Activated CD4-positive, alpha-beta T cell treated with anti-CD3 and anti-CD28 coated beads, Interleukin-2, Interleukin-4, amounts not matched to agents 100 ng/mL and 50 ng/mL, durations not matched to agents 16 hours and 8 hours (primary cell): Measurements from ENCODE around the gene MICU1.

Experiments used
- DNase-seq: peaks from one replicate; pipeline ENCODE4 v3.0.0-alpha.2; 2020; ENCODE audit warnings: low spot score

Gene MICU1

DNA sequence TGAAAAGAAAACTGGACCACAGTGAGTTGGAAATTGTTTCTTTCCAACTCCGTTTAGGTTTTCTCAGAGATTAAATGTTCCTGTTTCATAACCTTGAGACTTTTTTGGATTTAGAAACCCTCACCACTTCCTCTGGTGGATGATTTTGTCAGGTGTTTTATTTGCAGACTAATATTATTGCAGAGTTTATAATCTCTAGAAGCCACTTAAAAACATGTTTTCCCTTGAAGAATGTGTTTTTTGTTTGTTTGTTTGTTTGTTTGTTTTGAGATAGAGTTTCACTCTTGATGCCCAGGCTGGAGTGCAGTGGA, 520 bp upstream of the MICU1 start:
- no peak for DNase-seq

DNA sequence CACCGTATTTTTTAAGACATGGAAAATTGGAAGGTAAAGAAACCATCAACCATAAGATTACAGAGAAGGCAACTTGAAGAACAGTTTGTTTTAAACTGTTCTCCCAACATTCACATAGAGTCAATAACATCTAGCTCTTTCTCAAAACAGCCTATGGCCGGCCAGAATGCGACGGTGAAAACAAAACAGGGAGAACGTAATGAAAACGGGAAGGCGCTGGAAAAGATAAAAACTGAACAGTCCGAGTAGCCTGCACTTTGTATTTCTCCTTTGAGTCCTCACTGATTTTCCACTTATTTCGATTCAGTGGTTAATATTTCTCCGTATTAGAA, 637 bp downstream of the MICU1 start:
- no peak for DNase-seq

DNA sequence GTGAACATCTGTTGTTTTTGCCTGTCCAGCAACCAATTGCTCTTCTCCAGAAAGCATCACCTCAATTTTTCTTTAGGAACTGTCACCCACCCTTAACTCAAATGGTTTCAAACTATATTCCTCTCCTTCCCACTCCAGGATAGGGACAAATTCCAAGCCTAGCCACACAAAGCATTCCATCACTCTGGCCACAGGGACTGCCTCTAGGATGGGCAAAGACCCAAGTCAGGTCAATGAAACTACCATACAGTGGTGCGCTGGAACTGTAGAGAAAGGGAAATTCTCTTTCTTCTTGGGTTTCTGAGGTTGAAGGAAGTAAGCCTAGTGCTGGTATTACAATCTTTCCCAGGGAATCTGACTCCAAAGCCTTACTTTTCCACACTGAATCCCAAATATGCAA, 3.6 kb downstream of the MICU1 start:
- no peak for DNase-seq

DNA sequence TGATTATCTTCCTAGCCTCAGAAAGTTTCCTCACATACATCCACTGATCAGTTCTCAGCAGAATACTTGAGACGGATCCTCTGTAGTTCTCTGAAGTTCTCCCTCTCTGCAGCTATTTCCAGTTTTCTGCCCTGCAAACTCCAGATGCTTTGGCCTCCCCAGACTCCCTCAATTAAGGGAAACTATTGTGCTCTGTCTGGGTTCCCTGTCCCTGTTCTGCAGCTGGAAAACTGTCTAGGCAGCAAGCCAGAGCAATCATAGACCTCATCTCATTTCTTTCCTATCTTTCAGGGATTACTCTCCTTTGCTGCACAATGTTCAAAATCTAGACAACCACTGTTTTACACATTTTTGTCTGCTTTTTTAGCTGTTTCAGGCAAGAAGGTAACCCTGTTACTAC, 9.2 kb downstream of the MICU1 start:
- DNase-seq, result no peak

DNA sequence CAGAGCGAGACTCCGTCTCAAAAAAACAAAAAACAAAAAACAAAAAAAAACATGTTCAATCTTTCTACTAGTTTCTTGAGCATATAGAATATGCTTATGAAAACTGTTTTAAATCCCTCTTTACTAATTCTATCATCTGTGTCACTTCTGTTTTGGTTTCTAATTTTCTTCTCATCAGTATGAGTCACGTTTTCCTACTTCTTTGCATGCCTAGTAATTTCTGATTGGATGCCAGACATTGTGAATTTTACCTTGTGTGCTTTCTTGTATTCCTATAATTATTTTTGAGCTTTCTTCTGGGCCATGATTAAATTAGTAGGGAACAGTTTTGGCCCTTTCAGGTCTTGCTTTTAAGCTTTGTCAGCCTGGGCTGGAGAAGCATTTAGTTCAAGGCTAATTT, 9.9 kb downstream of the MICU1 start:
- no peak for DNase-seq

DNA sequence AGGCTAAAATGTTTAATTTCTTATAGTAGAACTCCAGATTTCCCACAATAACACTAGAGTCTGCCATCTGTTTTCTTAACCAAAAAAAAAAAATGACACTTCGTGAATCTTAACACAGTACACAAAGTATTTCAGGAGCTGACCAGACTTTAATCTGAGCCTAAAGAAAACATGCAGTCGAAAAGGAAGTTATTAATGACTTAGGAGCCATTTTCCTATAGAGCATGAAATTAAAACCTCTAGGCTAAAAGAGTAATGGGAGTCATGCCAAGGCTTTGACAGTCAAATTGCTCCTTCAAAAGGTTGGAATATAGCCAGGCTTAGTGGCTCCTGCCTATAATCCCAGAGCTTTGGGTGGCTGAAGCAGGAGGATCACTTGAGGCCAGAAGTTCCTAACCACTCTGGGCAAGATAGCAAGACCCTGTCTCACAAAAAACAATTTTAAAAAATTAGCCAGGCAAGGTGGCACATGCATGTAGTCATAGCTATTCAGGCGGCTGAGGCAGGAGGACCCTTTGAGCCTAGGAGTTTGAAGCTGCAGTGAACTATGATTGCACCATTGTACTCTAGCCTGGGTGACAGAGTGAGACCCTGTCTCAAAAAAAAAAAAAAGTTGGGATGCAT, 13.6 kb downstream of the MICU1 start:
- DNase-seq, result no peak

DNA sequence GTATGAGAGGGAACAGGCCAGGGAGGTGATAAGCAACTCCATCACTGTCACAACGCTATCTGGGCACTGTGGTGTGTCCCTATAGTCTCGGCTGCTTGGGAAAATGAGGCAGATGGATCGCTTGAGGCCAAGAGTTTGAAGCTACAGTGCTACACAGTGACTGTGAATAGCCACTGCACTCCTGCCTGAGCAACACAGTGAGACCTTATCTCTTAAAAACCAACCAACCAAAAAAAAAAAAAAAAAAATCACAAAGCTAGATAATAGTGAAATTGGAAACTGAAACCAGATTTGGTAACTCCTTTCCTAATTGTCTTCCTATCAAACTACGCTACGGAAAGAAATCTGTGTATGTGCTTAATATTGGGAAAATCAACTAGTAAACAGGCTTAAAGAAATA, 14.1 kb downstream of the MICU1 start:
- no peak for DNase-seq

DNA sequence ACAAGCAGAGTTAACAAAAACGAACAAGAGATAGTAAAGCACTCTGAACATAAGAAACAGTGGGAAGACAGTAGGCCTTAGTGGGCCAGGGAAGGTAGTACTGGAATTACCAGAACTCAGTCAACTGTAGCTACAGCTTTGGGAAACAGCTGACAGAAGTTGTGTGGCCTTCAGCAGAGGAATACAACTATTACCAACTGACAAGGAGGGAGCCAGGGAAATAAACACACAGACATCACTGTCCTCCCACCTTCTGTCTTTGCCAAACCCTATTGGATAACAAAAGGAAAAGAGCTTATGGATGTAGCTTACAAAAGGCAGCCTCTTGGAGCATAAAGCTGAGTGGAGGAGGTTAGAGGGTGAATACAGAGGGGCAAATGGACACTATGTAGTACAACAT, 15.4 kb downstream of the MICU1 start:
- DNase-seq, result no peak

DNA sequence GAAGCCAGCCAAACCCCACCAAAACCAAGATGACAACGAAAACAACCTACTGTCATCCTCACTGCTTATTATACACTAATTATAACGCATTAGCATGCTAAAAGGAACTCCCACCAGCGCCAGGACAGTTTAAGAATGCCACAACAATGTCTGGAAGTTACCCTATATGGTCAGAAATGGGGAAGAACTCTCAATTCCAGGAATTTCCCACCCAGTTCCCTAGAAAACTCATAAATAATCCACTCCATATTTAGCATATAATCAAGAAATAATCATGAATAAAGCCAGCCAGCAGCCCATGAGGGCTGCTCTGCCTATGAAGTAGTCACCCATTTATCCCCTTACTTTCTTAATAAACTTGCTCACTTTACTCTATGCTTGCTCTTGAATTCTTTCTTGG, 20.8 kb downstream of the MICU1 start:
- no peak for DNase-seq

DNA sequence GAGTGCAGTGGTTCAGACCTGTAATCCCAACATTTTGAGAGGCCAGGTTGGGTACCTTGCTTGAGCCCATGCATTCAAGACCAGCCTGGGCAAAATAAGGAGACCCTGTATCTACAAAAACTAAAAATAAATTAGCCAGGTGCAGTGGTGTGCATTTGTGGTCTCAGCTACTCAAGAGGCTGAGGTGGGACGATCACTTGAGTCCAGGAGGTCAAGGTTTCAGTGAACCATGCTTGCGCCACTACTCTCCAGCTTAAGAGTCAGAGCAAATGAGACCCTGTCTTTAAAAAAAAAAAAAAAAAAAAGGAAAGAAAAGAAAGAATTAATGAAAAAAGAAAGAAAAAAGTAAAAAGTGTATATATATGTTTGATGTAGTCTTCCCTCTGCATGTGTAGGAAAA, 24.7 kb downstream of the MICU1 start:
- no peak for DNase-seq

DNA sequence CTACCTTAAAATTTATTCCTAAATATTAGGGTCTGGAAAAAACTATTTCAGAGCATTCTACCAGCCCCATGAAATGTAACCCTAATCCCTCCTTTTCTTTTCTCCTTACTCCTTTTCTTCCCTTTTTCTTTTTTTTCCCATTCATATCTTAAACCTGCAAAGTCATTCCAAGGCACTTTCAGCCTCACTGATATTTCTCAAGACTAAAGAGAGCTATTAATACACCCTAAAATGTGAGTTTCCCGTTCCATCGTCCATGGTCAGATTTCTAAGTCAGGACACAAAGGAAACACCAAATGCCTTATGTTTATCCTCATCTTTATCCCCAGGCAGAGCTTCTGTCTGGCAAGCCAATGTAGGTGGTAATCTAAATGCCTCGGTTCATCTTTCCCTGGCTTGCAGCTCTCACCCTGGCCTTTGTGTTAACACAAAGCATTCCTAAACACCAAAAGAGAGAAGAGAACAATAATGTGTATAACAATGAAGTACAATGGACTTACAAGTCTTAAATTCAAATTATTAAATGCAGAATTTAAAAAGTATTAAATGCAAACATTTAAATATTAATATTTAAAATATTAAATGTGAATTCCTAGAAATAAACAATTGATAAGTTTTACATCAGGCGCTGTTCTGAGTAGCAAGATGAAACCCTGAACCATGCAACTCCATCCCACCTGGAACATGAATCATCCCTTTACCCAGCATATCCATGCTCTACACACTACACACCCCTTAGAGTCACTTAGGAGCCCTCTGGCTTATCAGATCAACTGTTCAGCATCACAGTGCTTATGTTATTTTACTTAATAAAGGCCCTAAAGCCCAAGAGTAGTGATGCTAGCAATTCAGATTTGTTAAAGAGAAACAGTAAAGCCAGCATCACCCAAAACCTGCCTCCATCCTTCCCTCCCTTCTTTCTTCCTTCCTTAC, 26.8 kb downstream of the MICU1 start:
- no peak for DNase-seq

DNA sequence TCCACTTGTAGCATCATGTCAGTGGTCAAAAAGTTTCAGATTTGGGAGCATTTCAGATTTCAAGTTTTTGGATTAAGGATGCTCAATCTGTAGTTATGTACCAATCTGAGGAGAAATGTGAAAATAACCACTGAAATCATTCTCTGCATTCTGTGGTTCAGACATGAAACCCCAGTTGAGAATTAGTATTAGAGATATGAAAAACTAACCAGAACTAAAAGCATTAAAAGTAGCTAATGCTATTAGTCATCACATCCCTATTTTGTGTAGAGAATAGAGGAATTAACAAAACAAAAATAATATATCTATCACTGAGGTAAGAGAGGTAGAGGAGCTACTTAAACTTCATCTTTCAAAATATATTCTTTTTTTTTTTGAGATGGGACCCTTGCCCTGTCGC, 28.0 kb downstream of the MICU1 start:
- DNase-seq, result peak; percentile 3

DNA sequence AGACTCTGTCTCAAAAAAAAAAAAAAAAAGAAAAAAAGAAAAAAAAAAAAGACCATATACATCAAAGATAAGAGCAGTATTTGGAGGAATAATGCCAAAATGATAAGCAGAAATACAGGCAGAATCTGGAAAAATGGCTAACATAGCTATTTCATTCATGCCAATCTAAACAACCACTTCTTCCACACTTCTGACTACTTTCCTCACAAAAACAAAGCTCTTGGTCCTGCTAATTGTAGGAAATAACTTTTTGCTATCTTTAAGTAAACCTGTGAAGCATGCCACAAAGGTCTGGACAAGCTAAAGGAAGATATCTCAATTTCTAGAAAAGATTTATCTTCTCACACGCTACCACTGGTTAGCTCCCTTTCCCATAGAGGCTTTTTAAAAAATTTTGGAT, 30.4 kb downstream of the MICU1 start:
- DNase-seq, result no peak

DNA sequence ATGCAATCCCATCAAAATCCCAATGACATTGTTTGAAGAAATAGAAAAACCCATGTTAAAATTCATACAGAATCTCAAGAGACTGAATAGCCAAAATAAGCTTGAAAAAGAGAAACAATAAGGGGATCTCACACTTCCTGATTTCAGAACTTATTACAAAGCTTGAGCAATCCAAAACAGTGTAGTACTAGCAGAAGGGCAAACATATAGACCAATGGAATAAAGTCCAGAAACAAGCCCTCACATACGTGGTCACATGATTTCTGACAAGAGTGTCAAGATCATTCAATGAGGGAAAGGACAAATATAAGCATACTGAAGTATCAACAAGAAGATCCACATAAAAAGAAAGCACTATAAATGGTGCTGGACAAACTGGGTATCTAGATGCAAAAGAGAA, 31.9 kb downstream of the MICU1 start:
- DNase-seq, result no peak

DNA sequence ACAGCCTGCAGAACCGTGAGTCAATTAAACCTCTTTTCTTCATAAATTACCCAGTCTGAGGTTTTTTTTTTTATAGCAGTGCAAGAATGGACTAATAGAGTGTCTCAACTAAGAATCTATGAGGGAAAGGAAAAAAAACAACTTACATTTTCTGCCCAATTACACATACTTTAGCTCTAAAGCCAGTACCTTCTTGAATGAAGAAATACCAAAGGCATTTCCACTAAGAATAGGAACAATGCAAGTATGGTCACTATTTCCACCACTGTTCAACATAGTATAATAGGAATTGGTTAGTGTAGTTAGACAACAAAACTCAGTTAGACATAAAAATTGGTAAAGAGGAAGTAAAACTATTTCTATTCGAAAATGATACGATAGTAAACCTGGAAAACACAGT, 37.6 kb downstream of the MICU1 start:
- no peak for DNase-seq

DNA sequence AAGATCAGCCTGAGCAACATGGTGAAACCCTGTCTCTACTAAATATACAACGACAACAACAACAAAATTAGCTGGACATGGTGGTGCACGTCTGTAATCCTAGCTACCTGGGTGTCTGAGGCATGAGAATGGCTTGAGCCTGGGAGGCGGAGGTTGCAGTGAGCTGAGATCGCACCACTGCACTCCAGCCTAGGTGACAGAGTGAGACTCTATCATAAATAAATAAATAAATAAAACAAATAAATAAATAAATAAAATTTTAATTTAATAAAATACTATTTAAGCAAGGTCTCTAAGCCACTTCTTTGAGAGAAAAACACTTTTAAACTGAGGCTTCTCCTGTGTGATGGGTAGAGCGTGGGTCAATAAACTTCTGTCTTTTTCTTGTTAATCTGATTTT, 38.3 kb downstream of the MICU1 start:
- no peak for DNase-seq

DNA sequence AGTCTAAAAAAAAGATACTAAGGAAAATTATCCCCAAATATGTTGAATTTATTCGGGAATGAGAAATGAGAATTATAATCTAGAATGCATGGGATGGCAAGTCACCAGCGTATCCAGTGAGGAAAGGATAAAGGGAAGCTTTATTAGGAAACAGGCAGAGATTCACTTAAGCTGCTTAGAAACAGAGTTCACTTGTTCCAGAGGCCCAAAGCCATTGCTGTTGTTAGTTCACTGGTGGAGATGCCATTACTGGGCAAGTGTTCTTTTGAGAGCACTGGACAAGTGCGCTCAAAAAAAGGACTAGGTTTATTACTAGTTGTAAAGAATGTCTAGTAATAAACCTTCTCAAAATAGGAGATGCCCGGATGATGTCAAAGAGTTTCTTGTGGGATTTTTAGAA, 51.2 kb downstream of the MICU1 start:
- DNase-seq, result no peak

DNA sequence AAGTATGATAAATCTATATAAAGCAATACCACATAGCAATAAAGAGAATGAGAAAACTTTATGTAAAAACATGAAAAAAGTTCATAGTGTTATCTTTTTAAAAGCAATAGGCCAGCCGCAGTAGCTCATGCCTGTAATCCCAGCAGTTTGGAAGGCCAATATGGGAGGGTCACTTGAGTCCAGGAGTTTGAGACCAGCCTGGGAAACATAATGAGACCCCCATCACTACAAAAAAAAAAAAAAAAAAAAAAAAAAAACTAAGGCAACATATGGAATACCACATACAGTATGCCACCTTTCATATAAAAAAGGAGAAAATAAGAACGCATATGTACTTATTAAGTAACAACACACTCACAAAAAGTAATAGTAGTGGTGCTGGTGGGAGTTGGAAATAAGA, 52.8 kb downstream of the MICU1 start:
- no peak for DNase-seq

DNA sequence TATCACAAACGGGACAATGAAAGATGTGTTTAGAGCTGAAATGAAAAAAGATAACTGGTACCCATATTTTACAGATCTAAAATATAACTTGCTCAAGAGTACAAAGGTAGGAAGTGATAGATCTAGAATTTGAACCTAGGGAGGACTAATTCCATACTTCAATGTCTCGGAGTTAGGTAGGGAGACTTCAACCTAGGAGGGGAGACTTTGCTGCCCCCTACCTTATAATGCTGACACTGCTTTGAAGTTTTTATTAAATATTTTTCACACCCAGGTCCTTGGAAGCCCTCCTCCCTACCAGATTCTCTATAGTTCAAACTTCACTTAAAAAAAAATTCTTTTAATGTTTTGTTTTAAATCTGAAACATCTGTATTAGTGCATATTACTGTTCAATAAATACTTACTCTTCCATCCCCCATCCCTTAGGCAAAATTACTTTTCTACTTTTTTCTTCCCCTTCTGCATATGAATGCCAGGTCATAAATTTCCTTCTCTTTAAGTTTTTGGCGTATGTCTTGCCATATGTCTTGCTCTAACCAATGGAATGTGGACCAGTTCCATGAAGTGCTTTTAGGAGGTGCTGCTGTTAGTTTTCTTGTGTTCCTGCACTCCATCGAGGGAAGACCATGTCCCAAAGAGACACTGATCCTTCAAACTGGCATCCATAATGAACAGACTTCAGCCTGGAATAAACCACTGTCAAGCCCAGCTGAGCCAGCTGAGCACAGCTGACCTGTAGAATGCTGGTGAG, 57.8 kb downstream of the MICU1 start:
- no peak for DNase-seq

DNA sequence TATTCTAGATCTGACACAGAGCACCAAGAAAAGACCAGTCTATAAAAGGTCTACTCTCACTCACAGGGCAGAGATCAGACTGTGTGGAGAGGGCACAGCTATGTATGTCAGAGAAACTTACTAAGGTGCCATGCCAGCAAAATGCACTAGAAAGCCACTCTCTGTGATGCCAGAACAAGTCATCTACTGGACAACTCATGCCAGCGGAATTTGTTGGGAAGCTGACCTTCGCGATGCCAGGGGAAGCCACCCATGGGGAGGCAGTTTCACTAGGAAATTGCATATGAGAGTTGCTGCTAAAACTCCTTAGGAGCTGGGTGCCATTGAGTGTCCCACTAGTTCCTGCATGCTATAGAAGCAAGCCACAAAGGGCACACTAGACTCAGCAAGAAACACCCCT, 58.5 kb downstream of the MICU1 start:
- DNase-seq, result no peak

DNA sequence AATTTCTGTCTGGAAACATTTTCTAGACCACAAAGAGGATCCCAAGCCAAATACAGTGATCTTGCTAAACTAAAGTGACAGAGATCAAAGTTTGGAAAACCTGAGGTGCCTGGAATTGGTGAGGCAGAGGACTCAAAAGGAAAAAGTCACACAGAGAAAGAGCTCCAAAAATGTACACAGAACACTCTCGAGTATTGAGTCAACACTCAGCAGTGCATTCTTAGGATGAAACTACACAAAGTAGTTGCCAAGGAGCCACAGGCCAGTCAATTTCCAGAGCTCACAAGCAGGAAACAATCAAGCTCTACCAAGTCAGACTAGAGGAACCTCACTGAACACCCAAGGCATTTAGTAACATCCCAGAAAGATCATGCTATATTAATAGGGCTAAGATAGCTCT, 61.3 kb downstream of the MICU1 start:
- DNase-seq, result peak; percentile 84

DNA sequence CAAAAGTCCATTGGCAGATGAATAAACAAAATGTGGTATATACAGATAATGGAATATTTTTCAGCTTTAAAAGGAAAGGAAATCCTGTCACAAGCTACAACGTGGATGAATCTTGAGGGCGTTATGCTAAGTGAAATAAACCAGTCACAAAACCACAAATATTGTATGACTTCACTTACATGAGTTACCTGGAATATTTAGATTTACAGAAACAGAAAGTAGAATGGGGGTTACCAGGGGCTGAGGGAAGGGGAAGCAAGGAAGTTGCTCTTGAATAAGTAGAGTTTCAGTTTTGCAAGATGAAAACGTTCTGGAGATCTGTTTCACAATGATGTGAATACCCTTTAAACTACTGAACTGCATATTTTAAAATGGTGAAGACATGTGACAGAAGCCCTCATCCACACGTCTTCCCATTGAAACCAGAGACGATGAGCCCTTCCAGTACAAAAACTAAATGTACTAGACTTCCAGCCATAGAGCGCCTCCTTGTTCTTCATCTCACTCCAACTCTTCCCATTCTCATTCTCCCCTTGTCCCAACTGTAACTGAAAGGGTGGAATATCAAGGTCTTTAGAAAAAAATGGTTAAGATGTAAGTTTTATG, 62.4 kb downstream of the MICU1 start:
- DNase-seq, result peak; percentile 85

DNA sequence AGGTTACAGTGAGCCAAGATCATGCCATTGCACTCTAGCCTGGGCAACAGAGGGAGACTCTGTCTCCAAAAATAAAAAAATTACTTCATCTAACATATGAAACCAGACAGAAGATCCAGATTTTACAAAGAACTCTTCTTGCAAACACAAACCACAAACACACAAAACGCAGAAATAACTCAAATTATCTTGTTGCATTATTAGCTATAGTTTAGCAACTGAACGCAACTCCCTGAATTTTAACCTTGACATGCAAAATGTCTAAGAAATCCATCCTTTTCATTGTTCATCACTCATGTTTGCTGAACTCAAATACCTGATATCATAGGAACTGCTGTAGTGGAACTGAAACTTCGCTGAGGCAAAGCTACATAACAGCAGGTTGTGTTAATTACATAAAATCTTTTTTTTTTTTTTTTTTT, 64.1 kb downstream of the MICU1 start:
- DNase-seq, result peak; percentile 34
